Mesendoderm (in vitro differentiated cells): ENCODE data around the gene COPS4. TPM values are rescaled to one million over a fixed set of nuclear protein-coding genes. Genes with fewer than 3 reads are reported as not detected.
A peak's percentile ranks its signal among the peaks of the same experiment; 100 is the strongest.
"Not testable (repeated sequence)": the region's sequence is repeated elsewhere in the genome, so short reads cannot be mapped to it uniquely, and the experiment has no call there.

Experiments
- DNase-seq: peaks from one replicate; pipeline ENCODE4 v3.0.0; 2013
- H2AK5ac ChIP-seq: 2 replicates; pipeline ENCODE4 v1.6.1; 2013; ENCODE audit warnings: low read length, inconsistent platforms
- H2BK120ac ChIP-seq: 2 replicates; pipeline ENCODE4 v1.6.1; 2013; ENCODE audit warnings: low read depth, mild to moderate bottlenecking, low read length, moderate library complexity, mixed read lengths
- H2BK15ac ChIP-seq: replicated peaks from 2 replicates; pipeline ENCODE4 v1.6.1; 2013; ENCODE audit warnings: low read depth, mild to moderate bottlenecking, moderate library complexity
- H2BK5ac ChIP-seq: 2 replicates; pipeline ENCODE4 v1.6.1; 2013; ENCODE audit warnings: low read length, inconsistent platforms
- H3K18ac ChIP-seq: 2 replicates; pipeline ENCODE4 v1.6.1; 2013; ENCODE audit warnings: mild to moderate bottlenecking, low read length, mixed read lengths
- H3K23ac ChIP-seq: one replicate; pipeline ENCODE4 v1.6.1; 2013; ENCODE audit warnings: low read length
- H3K27ac ChIP-seq: 2 replicates; pipeline ENCODE4 v1.5.1; 2013; ENCODE audit warnings: low read depth, mild to moderate bottlenecking, inconsistent platforms, low read length, moderate library complexity
- H3K27me3 ChIP-seq: 2 replicates; pipeline ENCODE4 v1.6.1; 2013; ENCODE audit warnings: low read length, control low read depth, mild to moderate bottlenecking, inconsistent platforms; ENCODE audit not compliant: insufficient read depth, poor library complexity
- H3K36me3 ChIP-seq: 2 replicates; pipeline ENCODE4 v1.6.1; 2013; ENCODE audit warnings: low read length, inconsistent platforms; ENCODE audit not compliant: control insufficient read depth, insufficient read depth
- H3K4ac ChIP-seq: one replicate; pipeline ENCODE4 v1.6.1; 2013; ENCODE audit warnings: low read depth, mild to moderate bottlenecking, low read length, moderate library complexity
- H3K4me1 ChIP-seq: 2 replicates; pipeline ENCODE4 v1.6.1; 2013; ENCODE audit warnings: low read depth, low read length, inconsistent platforms; ENCODE audit not compliant: control insufficient read depth
- H3K4me2 ChIP-seq: 2 replicates; pipeline ENCODE4 v1.6.1; 2013; ENCODE audit warnings: low read length
- H3K4me3 ChIP-seq: 2 replicates; pipeline ENCODE4 v1.5.1; 2013; ENCODE audit warnings: mild to moderate bottlenecking, low read length
- H3K56ac ChIP-seq: one replicate; pipeline ENCODE4 v1.6.1; 2013; ENCODE audit warnings: low read length
- H3K79me1 ChIP-seq: 2 replicates; pipeline ENCODE4 v1.6.1; 2013; ENCODE audit warnings: low read length, inconsistent platforms
- H3K79me2 ChIP-seq: 2 replicates; pipeline ENCODE4 v1.6.1; 2013; ENCODE audit warnings: mild to moderate bottlenecking, low read length; ENCODE audit not compliant: control insufficient read depth, insufficient read depth
- H3K9ac ChIP-seq: 2 replicates; pipeline ENCODE4 v1.6.1; 2013; ENCODE audit warnings: low read length, inconsistent platforms
- H4K5ac ChIP-seq: one replicate; pipeline ENCODE4 v1.6.1; 2013; ENCODE audit warnings: low read length
- H4K8ac ChIP-seq: one replicate; pipeline ENCODE4 v1.6.1; 2013; ENCODE audit warnings: low read depth, mild to moderate bottlenecking, control low read depth, low read length, moderate library complexity
- WGBS: extraction: QIAGEN DNeasy Blood & Tissue Kit; methylation state at CpG from one replicate; pipeline ENCODE4 v1.1.7; 2013; ENCODE audit warnings: low lambda C conversion rate, missing lambda C conversion rate; ENCODE audit not compliant: insufficient coverage; ENCODE audit errors: extremely low coverage; 5-methylcytosine and 5-hydroxymethylcytosine counted together
- polyA plus RNA-seq, 2 experiments: library from polyadenylated mRNA; stranded (reverse); fragments of 200-250 nt; gene quantifications; one replicate each; pipeline ENCODE4 v1.2.3, GENCODE V29; 2013

COPS4 gene
- 50.9 TPM for polyA plus RNA-seq (2013, experiment 1 of 2)
- 49.1 TPM for polyA plus RNA-seq (2013, experiment 2 of 2)

DNA sequence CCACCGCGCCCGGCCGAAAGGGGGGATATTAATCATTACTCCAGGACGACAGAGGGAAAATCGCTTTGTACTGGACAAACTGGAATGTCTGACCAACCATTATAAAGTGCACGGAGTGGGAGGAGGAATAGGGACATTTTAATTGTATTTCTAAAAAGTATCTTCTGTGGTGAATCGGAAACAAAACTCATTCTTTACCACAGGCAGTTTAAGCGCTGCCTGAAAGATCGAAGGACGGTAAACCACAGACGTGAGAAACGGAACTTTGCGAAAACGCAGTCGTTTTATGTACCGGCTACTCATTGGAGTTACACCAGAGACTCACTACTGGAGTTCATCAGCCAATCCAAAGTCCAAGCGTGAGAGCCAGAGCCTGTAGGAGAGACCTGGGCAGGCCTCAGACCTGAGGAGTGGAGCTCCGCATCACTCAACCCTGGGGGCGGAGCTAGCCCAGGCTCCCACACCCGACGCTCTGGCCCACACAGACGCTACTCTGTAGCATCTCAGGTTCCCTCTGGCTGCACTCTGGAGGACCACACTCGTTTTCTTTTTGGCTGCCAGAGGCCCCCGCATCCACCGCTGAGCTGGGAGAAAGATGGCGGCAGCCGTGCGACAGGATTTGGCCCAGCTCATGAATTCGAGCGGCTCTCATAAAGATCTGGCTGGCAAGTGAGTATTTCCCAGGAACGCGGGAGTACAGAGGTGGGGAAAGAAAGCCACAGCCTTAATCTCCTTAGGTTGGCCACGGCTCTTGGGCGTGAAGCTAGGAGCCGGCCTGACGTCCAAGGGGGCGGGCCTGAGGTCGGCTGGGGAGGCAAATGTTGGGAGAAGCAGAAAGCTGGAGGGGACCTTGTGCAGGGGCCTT, at the start of gene COPS4:
COPS4 (plus strand) TSS at position 554 of the 865 bp plus-strand sequence; CDS start at position 596, 42 bp downstream.
- Histone ChIP-seq H3K27me3 (no peaks in the 10 kb centered on the region), H4K5ac (no peak within 1 kb of the TSS), H3K79me1 (peaks cover 13% of the 10 kb centered on the region), H3K4ac (no peak within 1 kb of the TSS), H3K4me3 (peak within 1 kb of the TSS; percentile 81), H3K79me2 (peaks cover 20% of the 10 kb centered on the region), H3K9ac (peak within 1 kb of the TSS; percentile 84), H3K27ac (peak within 1 kb of the TSS; percentile 69), H3K4me2 (peak within 1 kb of the TSS; percentile 78), H2BK15ac (no peak within 1 kb of the TSS), H3K18ac (peak within 1 kb of the TSS; percentile 70), H4K8ac (no peak within 1 kb of the TSS), H3K4me1 (no peaks in the 10 kb centered on the region), H3K36me3 (no peaks in the 10 kb centered on the region), H2BK120ac (no peak within 1 kb of the TSS), H2BK5ac (no peak within 1 kb of the TSS), H2AK5ac (no peak within 1 kb of the TSS), H3K23ac (peak within 1 kb of the TSS; percentile 69), H3K56ac (peak within 1 kb of the TSS; percentile 89)
- no CpG with 5 or more reads among the region's 39 CpGs for WGBS
- peak; percentile 100 for DNase-seq

DNA sequence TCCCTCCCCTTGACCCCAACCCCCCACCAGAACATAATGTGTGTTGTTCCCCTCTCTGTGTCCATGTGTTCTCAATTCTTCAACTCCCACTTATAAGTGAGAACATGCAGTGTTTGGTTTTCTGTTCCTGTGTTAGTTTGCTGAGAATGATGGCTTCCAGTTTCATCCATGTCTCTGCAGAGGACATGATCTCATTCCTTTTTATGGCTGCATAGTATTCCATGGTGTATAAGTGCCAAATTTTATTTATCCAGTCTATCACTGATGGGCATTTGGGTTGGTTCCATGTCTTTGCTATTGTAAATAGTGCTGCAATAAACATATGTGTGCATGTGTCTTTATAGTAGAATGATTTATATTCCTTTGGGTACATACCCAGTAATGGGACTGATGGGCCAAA, 47.5 kb upstream of the COPS4 start:
- not testable (repeated sequence) for H3K4me2 ChIP-seq, H2AK5ac ChIP-seq, H4K8ac ChIP-seq, H3K79me1 ChIP-seq, H3K27ac ChIP-seq, H3K18ac ChIP-seq, H3K9ac ChIP-seq, DNase-seq, H3K4me3 ChIP-seq, H3K56ac ChIP-seq, H2BK15ac ChIP-seq, H3K79me2 ChIP-seq, H3K4me1 ChIP-seq, H2BK120ac ChIP-seq, H3K36me3 ChIP-seq, H3K27me3 ChIP-seq, H4K5ac ChIP-seq, H2BK5ac ChIP-seq, H3K23ac ChIP-seq, H3K4ac ChIP-seq

DNA sequence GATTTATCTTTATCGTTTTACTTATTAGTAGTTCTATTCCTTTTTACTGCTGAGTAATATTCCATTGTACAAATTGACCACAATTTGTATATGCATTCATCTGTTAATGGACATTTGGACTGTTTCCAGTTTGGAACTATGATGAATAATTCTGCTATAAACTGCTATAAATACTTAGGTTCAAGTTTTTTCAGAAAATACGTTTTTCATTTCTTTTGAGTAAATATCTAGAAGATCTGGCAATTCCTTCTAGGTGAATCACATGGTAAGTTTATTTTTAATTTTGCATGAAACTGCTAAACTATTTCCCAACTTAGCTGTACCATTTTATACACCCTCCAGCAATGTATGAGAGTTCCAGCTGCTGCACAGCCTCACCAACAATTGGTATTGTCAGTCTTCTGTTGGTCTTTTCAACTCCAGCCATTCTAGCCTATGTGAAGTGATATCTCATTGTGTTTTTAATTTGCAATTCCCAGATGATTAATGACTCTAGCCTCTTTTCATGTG, 46.6 kb upstream of the COPS4 start:
- H3K36me3 ChIP-seq = no peaks in the 10 kb centered on the region
- H4K8ac ChIP-seq = no peak overlapping the region
- no CpG with 5 or more reads among the region's 2 CpGs for WGBS
- no peak overlapping the region for H4K5ac ChIP-seq
- no peaks in the 10 kb centered on the region for H3K27me3 ChIP-seq
- peaks cover 5% of the 10 kb centered on the region for H3K79me1 ChIP-seq
- no peak overlapping the region for H2AK5ac ChIP-seq
- H3K9ac ChIP-seq = no peak overlapping the region
- no peak overlapping the region for H3K18ac ChIP-seq
- DNase-seq = no peak
- H2BK15ac ChIP-seq = no peak overlapping the region
- no peak overlapping the region for H3K4ac ChIP-seq
- H3K79me2 ChIP-seq = no peaks in the 10 kb centered on the region
- H3K4me3 ChIP-seq = no peak overlapping the region
- no peak overlapping the region for H3K27ac ChIP-seq
- no peak overlapping the region for H3K23ac ChIP-seq
- no peaks in the 10 kb centered on the region for H3K4me1 ChIP-seq
- no peak overlapping the region for H3K56ac ChIP-seq
- no peak overlapping the region for H2BK120ac ChIP-seq
- no peak overlapping the region for H2BK5ac ChIP-seq
- no peak overlapping the region for H3K4me2 ChIP-seq

DNA sequence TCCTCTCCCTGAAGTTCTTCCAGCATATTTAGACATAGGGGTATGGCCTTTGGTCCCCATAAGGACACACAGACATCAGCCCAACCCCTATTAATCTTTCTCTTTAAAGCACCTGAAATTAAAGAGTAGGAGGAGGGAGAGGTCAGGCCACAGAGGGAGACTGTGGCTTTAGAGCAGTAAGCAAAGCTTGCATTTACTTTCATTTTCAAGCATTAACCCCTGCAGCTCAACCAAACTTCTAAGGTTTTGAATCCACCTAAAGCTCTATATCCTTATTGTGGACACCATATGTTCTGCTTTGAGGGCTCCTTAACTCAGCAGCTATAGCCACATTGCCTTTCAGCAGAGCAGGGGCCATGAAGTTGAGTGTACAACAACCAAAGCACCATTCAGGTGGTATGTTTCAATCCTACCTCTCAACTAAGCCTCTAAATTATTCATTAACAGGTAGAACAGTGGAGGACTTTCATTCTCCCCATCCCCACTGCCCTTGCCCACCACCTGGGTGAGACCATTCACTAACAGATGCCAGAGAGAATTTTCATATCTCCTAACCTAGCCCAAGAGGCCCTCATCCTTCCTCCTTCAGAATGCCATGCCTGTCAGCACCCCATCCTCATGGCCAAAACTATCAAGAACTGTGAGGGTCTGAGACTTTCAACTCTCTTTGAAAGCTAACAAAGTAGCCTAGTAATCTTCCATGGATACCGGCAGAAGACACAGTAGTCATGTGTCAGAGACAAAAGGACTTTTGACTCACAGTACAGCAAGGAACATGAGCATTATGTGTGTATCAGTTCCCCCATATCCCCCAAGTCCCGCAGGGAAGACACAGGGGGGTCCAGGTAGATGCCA, 45.2 kb upstream of the COPS4 start:
- H3K36me3 ChIP-seq = no peaks in the 10 kb centered on the region
- WGBS = no CpG with 5 or more reads among the region's 2 CpGs

DNA sequence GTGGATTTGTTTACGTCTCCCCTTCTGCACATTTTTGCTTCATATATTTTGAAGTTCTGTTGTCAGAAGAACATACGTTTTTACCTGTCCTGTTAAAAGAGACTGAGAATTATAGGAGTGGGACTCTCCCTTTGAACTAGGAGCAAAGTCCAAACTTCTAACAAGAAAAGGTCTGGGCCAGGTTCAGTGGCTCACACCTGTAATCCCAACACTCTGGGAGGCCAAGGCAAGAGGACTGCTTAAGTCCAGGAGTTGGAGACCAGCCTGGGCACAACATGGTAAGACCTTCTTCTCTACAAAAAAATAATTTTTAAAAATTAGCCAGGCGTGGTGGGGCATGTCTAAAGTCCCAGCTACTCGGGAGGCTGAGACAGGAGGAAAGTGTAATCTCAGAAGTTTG, 40.1 kb upstream of the COPS4 start:
- H3K23ac ChIP-seq = no peak overlapping the region
- H3K9ac ChIP-seq = no peak overlapping the region
- H3K79me2 ChIP-seq = no peaks in the 10 kb centered on the region
- no peak overlapping the region for H3K4ac ChIP-seq
- H2BK5ac ChIP-seq = no peak overlapping the region
- no peak overlapping the region for H3K18ac ChIP-seq
- DNase-seq = no peak
- no peak overlapping the region for H4K5ac ChIP-seq
- no CpG with 5 or more reads among the region's 4 CpGs for WGBS
- H3K4me3 ChIP-seq = no peak overlapping the region
- H2BK15ac ChIP-seq = no peak overlapping the region
- H2BK120ac ChIP-seq = no peak overlapping the region
- no peak overlapping the region for H3K56ac ChIP-seq
- no peaks in the 10 kb centered on the region for H3K36me3 ChIP-seq
- H3K4me2 ChIP-seq = no peak overlapping the region
- H3K27me3 ChIP-seq = no peaks in the 10 kb centered on the region
- H3K27ac ChIP-seq = no peak overlapping the region
- H4K8ac ChIP-seq = no peak overlapping the region
- no peaks in the 10 kb centered on the region for H3K4me1 ChIP-seq
- peaks cover 4% of the 10 kb centered on the region for H3K79me1 ChIP-seq
- no peak overlapping the region for H2AK5ac ChIP-seq

More for the DNA sequence above, 45.2 kb upstream of the COPS4 start:
- Histone ChIP-seq H3K79me1 (peaks cover 5% of the 10 kb centered on the region), H3K79me2 (no peaks in the 10 kb centered on the region), H3K9ac (no peak overlapping the region), H3K4me2 (no peak overlapping the region), H4K5ac (no peak overlapping the region), H3K4ac (no peak overlapping the region), H2BK5ac (no peak overlapping the region), H3K27me3 (no peaks in the 10 kb centered on the region), H3K23ac (no peak overlapping the region), H2AK5ac (no peak overlapping the region), H3K4me3 (no peak overlapping the region), H3K27ac (no peak overlapping the region), H2BK120ac (no peak overlapping the region), H3K18ac (no peak overlapping the region), H3K56ac (no peak overlapping the region), H2BK15ac (no peak overlapping the region), H3K4me1 (no peaks in the 10 kb centered on the region), H4K8ac (no peak overlapping the region)
- no peak for DNase-seq
